ENCODE measurements around the gene ESPL1. TPM values are rescaled to one million over a fixed set of nuclear protein-coding genes. Genes with fewer than 3 reads are reported as not detected.

ESPL1 gene
- total and polyA plus RNA-seq, 5 donors from 2014 or later, result 0.05 to 2.7 (median 0.18) TPM; not detected in 1

DNA sequence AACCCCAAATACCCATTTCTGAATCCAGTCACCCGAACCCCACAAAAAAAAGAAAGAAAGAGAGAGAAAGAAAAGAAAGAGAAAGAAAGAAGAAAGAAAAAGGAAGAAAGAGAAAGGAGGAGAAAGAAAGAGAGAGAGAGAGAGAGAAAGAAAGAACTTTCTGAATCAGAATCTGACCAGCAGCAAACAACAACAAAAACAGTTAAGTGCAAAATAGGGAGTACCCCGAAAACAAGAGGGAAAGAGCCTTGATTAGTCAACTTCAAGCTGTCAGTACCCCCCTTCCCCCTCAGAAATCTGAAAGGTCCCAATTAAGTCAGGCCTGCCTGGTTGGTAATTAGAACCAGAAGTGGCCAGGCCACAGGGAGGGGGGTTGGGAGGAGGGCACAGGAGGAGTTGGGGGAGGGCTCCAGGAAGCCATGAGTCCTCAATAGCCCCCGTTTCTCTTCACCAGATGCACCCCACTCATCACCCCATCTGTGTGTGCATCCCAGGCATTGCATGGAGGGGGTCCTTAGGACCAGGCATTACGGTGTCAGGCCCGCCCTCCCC, 45.9 kb upstream of the ESPL1 start:
- H3K27ac ChIP-seq (ENCODE audit: insufficient read depth, low read length, poor library complexity, severe bottlenecking), result peak overlapping the region; percentile 93

GRCh38 chr12:53222806-53223261, 45.3 kb upstream of the ESPL1 start:
- no peaks in the 10 kb centered on the region for H3K27me3 ChIP-seq (ENCODE audit: control insufficient read depth, insufficient read depth, low read length)
- peaks cover 10 to 74% (median 48%) of the 10 kb centered on the region in 4 donors for H3K4me1 Mint-ChIP-seq
- ATAC-seq (ENCODE audit: low read depth in 2 of 2) (no peak), DNase-seq (no peak)
- H3K36me3 ChIP-seq (ENCODE audit: control insufficient read depth, insufficient read depth, low read length), result no peaks in the 10 kb centered on the region
- H3K27ac Mint-ChIP-seq, result peak overlapping the region; percentile 64 to 92 (median 79)
- H3K9me3 Mint-ChIP-seq, result no peaks in the 10 kb centered on the region
- H3K4me1 ChIP-seq (ENCODE audit: control insufficient read depth, insufficient read depth, low read length, poor library complexity, severe bottlenecking), result peaks cover 52% of the 10 kb centered on the region
- H3K36me3 Mint-ChIP-seq, result peaks cover 4% of the 10 kb centered on the region
- H3K9me3 ChIP-seq (ENCODE audit: control insufficient read depth in 2 of 2, low read length in 2 of 2), result no peaks in the 10 kb centered on the region
- peak overlapping the region; percentile 83 to 87 (median 84) for H3K4me3 Mint-ChIP-seq
- peak overlapping the region; percentile 93 for H3K27ac ChIP-seq (ENCODE audit: insufficient read depth, low read length, poor library complexity, severe bottlenecking)
- peak overlapping the region; percentile 31 for H3K4me3 ChIP-seq (ENCODE audit: low read depth, low read length)
- H3K27me3 Mint-ChIP-seq, result no peaks in the 10 kb centered on the region

More for the DNA sequence above, 45.9 kb upstream of the ESPL1 start:
- Histone ChIP-seq H3K36me3 (ENCODE audit: control insufficient read depth, insufficient read depth, low read length) (no peaks in the 10 kb centered on the region), H3K4me1 (ENCODE audit: control insufficient read depth, insufficient read depth, low read length, poor library complexity, severe bottlenecking) (peaks cover 58% of the 10 kb centered on the region), H3K27me3 (ENCODE audit: control insufficient read depth, insufficient read depth, low read length) (no peaks in the 10 kb centered on the region), H3K9me3 (ENCODE audit: control insufficient read depth in 2 of 2, low read length in 2 of 2) (no peaks in the 10 kb centered on the region), H3K4me3 (ENCODE audit: low read depth, low read length) (peak overlapping the region; percentile 57)
- DNase-seq, result peak in 1 of 3 donors; percentile 46
- H3K9me3 Mint-ChIP-seq, result no peaks in the 10 kb centered on the region
- H3K36me3 Mint-ChIP-seq, result peaks cover 4% of the 10 kb centered on the region
- ATAC-seq (ENCODE audit: low read depth in 2 of 2), result no peak
- peak overlapping the region; percentile 83 to 87 (median 84) for H3K4me3 Mint-ChIP-seq
- H3K27me3 Mint-ChIP-seq, result no peaks in the 10 kb centered on the region
- H3K27ac Mint-ChIP-seq, result peak overlapping the region; percentile 72 to 95 (median 92)
- H3K4me1 Mint-ChIP-seq, result peaks cover 10 to 78% (median 53%) of the 10 kb centered on the region in 4 donors

- DNase-seq (peak in 1 of 3 donors; percentile 59), ATAC-seq (ENCODE audit: low read depth in 2 of 2) (no peak)
- H3K27ac ChIP-seq (ENCODE audit: insufficient read depth, low read length, poor library complexity, severe bottlenecking), result peak overlapping the region; percentile 93
- Mint-ChIP-seq H3K9me3 (no peaks in the 10 kb centered on the region), H3K27me3 (no peaks in the 10 kb centered on the region), H3K4me1 (peaks cover 10 to 74% (median 46%) of the 10 kb centered on the region in 4 donors), H3K4me3 (peak overlapping the region; percentile 83 to 92 (median 84)), H3K27ac (peak overlapping the region; percentile 64 to 96 (median 92)), H3K36me3 (peaks cover 4% of the 10 kb centered on the region)
- H3K27me3 ChIP-seq (ENCODE audit: control insufficient read depth, insufficient read depth, low read length), result no peaks in the 10 kb centered on the region
- peaks cover 46% of the 10 kb centered on the region for H3K4me1 ChIP-seq (ENCODE audit: control insufficient read depth, insufficient read depth, low read length, poor library complexity, severe bottlenecking)
- no peaks in the 10 kb centered on the region for H3K36me3 ChIP-seq (ENCODE audit: control insufficient read depth, insufficient read depth, low read length)
- H3K4me3 ChIP-seq (ENCODE audit: low read depth, low read length), result peak overlapping the region; percentile 37
- H3K9me3 ChIP-seq (ENCODE audit: control insufficient read depth in 2 of 2, low read length in 2 of 2), result no peaks in the 10 kb centered on the region
Observed at GRCh38 chr12:53223389-53224060, 44.6 kb upstream of the ESPL1 start.

- Mint-ChIP-seq H3K27ac (peak overlapping the region; percentile 64 to 96 (median 89)), H3K9me3 (no peaks in the 10 kb centered on the region), H3K27me3 (no peaks in the 10 kb centered on the region), H3K36me3 (peaks cover 4% of the 10 kb centered on the region), H3K4me1 (peaks cover 10 to 75% (median 44%) of the 10 kb centered on the region in 4 donors), H3K4me3 (peak overlapping the region; percentile 76 to 92 (median 83))
- H3K4me1 ChIP-seq (ENCODE audit: control insufficient read depth, insufficient read depth, low read length, poor library complexity, severe bottlenecking), result peaks cover 39% of the 10 kb centered on the region
- DNase-seq (no peak), ATAC-seq (ENCODE audit: low read depth in 2 of 2) (no peak)
- H3K27ac ChIP-seq (ENCODE audit: insufficient read depth, low read length, poor library complexity, severe bottlenecking), result peak overlapping the region; percentile 93
- H3K4me3 ChIP-seq (ENCODE audit: low read depth, low read length), result peak overlapping the region; percentile 37
- H3K27me3 ChIP-seq (ENCODE audit: control insufficient read depth, insufficient read depth, low read length), result no peaks in the 10 kb centered on the region
- H3K36me3 ChIP-seq (ENCODE audit: control insufficient read depth, insufficient read depth, low read length), result no peaks in the 10 kb centered on the region
- no peaks in the 10 kb centered on the region for H3K9me3 ChIP-seq (ENCODE audit: control insufficient read depth in 2 of 2, low read length in 2 of 2)
Observed at GRCh38 chr12:53224061-53224896, 43.8 kb upstream of the ESPL1 start.

GRCh38 chr12:53224897-53225634, 43.0 kb upstream of the ESPL1 start:
- H3K4me1 ChIP-seq (ENCODE audit: control insufficient read depth, insufficient read depth, low read length, poor library complexity, severe bottlenecking), result peaks cover 38% of the 10 kb centered on the region
- Mint-ChIP-seq H3K4me1 (peaks cover 10 to 78% (median 47%) of the 10 kb centered on the region in 4 donors), H3K27me3 (no peaks in the 10 kb centered on the region), H3K4me3 (peak overlapping the region; percentile 50 to 89 (median 68)), H3K36me3 (peaks cover 4% of the 10 kb centered on the region), H3K27ac (peak overlapping the region; percentile 64 to 96 (median 83)), H3K9me3 (no peaks in the 10 kb centered on the region)
- no peaks in the 10 kb centered on the region for H3K36me3 ChIP-seq (ENCODE audit: control insufficient read depth, insufficient read depth, low read length)
- peak overlapping the region; percentile 93 for H3K27ac ChIP-seq (ENCODE audit: insufficient read depth, low read length, poor library complexity, severe bottlenecking)
- H3K4me3 ChIP-seq (ENCODE audit: low read depth, low read length), result no peak overlapping the region
- no peaks in the 10 kb centered on the region for H3K27me3 ChIP-seq (ENCODE audit: control insufficient read depth, insufficient read depth, low read length)
- H3K9me3 ChIP-seq (ENCODE audit: control insufficient read depth in 2 of 2, low read length in 2 of 2), result no peaks in the 10 kb centered on the region
- no peak for ATAC-seq (ENCODE audit: low read depth in 2 of 2)
- DNase-seq, result no peak

GRCh38 chr12:53225635-53226424, 42.3 kb upstream of the ESPL1 start:
- Mint-ChIP-seq H3K9me3 (no peaks in the 10 kb centered on the region), H3K27me3 (no peaks in the 10 kb centered on the region), H3K4me3 (peak overlapping the region; percentile 45 to 89 (median 67)), H3K27ac (peak overlapping the region; percentile 64 to 96 (median 83)), H3K36me3 (peaks cover 4% of the 10 kb centered on the region), H3K4me1 (peaks cover 10 to 75% (median 48%) of the 10 kb centered on the region in 4 donors)
- H3K27ac ChIP-seq (ENCODE audit: insufficient read depth, low read length, poor library complexity, severe bottlenecking), result no peak overlapping the region
- no peaks in the 10 kb centered on the region for H3K9me3 ChIP-seq (ENCODE audit: control insufficient read depth in 2 of 2, low read length in 2 of 2)
- ATAC-seq (ENCODE audit: low read depth in 2 of 2) (no peak), DNase-seq (no peak)
- no peak overlapping the region for H3K4me3 ChIP-seq (ENCODE audit: low read depth, low read length)
- H3K4me1 ChIP-seq (ENCODE audit: control insufficient read depth, insufficient read depth, low read length, poor library complexity, severe bottlenecking), result peaks cover 43% of the 10 kb centered on the region
- H3K27me3 ChIP-seq (ENCODE audit: control insufficient read depth, insufficient read depth, low read length), result no peaks in the 10 kb centered on the region
- no peaks in the 10 kb centered on the region for H3K36me3 ChIP-seq (ENCODE audit: control insufficient read depth, insufficient read depth, low read length)

All from CD4-positive, CD25-positive, alpha-beta regulatory T cell (primary cell).